Omental fat pad (tissue), 4 donors: ENCODE results near the gene CYP3A5. TPM values are rescaled to one million over a fixed set of nuclear protein-coding genes. Genes with fewer than 3 reads are reported as not detected.

ENCODE experiments used
- ATAC-seq: fragments of 150-250 bp; one replicate; pipeline ENCODE4 v1.9.1; 2016; ENCODE audit warnings: mild to moderate bottlenecking, moderate library complexity; ENCODE audit not compliant: low FRiP score
- DNase-seq: peaks from one replicate; pipeline ENCODE4 v3.0.0-alpha.2; 2019; ENCODE audit warnings: low spot score
- CTCF ChIP-seq, 3 donors: fragments of 450-650 bp; IDR thresholded peaks; one replicate each; pipeline ENCODE4 v1.5.1; 2016 to 2017; ENCODE audit warnings: antibody characterized with exemption in 3 of 3, mild to moderate bottlenecking in 3 of 3, moderate library complexity in 2 of 3
- total RNA-seq, 4 donors: library from RNA; depleted of rRNA; stranded (reverse); fragments of >200 nt; gene quantifications; one replicate each; pipeline ENCODE4 v1.1.0, GENCODE V29; 2016

CYP3A5 gene
- total RNA-seq, 4 donors from 2014 or later, result 6.2 to 92.0 (median 13.8) TPM

DNA sequence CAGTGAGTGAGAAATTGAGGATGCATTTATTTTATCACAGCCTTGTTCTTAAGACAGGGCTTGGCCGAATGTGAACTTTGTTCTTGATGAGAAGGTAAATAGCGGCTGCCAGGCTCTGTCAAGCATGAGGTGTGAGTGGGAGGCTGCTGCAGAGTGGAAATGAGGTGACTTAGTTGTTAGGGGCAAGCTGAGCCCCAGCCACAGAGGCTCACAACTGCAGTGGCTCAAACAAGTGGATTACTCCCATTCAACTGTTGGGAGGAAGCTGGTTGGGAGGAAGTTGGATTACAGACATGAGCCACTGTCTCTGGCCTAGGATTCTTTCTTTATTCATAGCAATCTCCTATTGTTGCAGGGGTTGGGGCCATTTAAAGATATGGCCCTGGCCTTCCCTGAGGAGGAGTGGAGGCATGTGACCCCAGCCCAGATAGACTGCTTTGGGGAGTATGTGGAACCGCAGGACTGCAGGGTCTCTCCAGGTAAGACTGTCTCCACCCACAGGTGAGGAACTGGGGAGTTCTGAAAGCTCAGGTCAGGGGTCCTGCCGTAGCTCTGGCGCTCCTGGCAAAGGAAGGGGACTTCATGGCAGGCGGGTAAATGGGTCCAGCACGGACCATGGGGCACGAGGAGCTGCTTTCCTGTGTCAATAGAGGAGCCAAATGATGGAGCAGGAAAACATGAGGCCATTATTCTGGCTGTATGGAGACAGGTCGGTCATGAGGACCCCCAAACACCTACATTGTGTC is 55.9 kb downstream of the CYP3A5 start:
- TF ChIP-seq CTCF (IDR thresholded peaks at IDR 0.05), result no peak
- DNase-seq, result no peak
- no peak for ATAC-seq

DNA sequence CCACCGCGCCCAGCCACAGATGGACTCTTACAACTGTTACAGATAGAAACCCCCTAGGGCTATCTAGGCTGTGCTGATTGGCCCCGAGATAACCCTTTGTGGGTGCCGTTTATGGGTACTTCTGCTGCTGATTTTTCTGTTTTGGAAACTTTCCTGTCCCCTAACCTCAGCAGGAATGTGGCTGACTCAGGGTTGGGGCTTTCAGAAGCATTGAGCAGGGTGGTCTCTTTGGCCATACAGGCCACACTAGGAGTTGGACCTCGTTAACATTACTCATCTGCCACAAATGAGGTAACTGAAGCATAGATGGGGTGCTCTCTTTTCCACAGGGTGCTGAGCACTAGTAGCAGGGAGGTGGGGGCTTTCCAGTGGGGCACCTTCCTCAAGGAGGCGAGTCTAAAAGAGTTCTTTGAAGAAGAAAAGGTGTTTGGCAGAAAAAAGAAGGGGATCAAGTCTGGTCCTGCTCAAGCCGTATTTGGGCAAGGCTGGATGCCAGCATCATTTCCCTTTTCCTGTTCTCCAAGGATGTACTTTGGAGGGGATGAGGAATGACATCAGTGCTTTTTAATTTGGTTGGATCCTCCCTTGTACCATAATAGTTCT is 56.6 kb downstream of the CYP3A5 start:
- no peak for TF ChIP-seq CTCF (IDR thresholded peaks at IDR 0.05)
- DNase-seq, result no peak
- no peak for ATAC-seq

DNA sequence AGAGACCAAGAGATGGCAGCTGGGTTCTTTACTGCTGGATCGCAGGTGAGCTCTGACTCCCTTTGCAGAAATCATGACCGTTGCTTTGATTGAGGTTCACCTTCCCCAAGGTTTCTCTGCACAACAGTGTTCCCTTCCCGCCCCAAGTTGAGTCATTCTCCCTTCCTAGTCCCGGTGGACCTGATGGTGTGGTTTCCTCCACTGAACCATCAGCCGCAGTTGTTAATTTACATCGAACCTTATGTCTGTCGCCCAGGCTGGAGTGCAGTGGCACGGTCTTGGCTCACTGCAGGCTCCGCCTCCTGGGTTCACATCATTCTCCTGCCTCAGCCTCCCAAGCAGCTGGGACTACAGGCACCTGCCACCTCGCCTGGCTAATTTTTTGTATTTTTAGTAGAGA is 57.2 kb downstream of the CYP3A5 start:
- DNase-seq, result no peak
- no peak for TF ChIP-seq CTCF (IDR thresholded peaks at IDR 0.05)
- no peak for ATAC-seq

- no peak for DNase-seq
- ATAC-seq, result no peak
- TF ChIP-seq CTCF (IDR thresholded peaks at IDR 0.05), result no peak
Observed at GRCh38 chr7:99621271-99621670, 58.5 kb downstream of the CYP3A5 start.

- no peak for TF ChIP-seq CTCF (IDR thresholded peaks at IDR 0.05)
- ATAC-seq (no peak), DNase-seq (no peak)
Observed at GRCh38 chr7:99619571-99620130, 60.1 kb downstream of the CYP3A5 start.

DNA sequence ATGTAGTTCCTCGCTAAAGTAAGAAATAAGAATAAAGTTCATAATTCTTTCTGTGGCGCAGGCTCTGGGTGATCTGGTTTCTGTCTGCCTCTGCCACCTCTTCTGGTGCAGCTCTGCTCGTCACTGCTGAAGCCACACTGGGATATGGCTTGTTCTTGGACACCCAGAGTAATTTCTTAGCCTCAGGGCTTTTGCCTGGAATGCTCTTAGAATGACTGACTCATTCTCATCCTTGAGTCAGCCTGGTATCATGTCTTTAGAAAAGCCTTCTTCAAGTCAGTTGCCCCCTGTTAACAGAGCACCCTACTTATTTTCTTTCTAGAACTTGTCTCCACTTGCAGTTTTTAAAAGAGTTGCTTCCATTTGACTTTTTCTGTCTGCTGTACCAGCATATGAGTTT is 61.1 kb downstream of the CYP3A5 start:
- ATAC-seq (no peak), DNase-seq (no peak)
- TF ChIP-seq CTCF (IDR thresholded peaks at IDR 0.05), result no peak
